ENCODE data around the gene SLC30A3. TPM values are rescaled to one million over a fixed set of nuclear protein-coding genes. Genes with fewer than 3 reads are reported as not detected.

The SLC30A3 gene
- total RNA-seq, 1 experiment from 2014 or later: 45.6 TPM

- TF ChIP-seq EZH2 (IDR thresholded peaks at IDR 0.05; ENCODE audit: borderline replicate concordance, low read depth, low read length, poor library complexity, severe bottlenecking): no peak
- TF ChIP-seq CTCF (conservative IDR thresholded peaks at IDR 0.05; ENCODE audit: low read depth, low read length): no peak
Observed at GRCh38 chr2:27281855-27282559, 19.2 kb upstream of the SLC30A3 start, which contains the start of gene TRIM54. TRIM54 (plus strand) TSS chr2:27282429; CDS start chr2:27282732, 303 bp downstream.

GRCh38 chr2:27281442-27281841 is 18.6 kb upstream of the SLC30A3 start:
- intact Hi-C loops (cut with micrococcal nuclease; ENCODE audit: unreplicated experiment): loop anchor here (2.0 to 5.0 kb wide), 2 partner anchors 183 to 319 kb away; no protein-coding TSS in a partner anchor
- H3K27ac ChIP-seq (ENCODE audit: low read depth, low read length, poor library complexity, severe bottlenecking): no peak overlapping the region
- BruUV-seq (replicated peaks): no TSS peak
- H3K9me3 ChIP-seq (ENCODE audit: low read depth, low read length, poor library complexity, severe bottlenecking): no peaks in the 10 kb centered on the region
- CTCF ChIA-PET: interaction anchor here (1.5 kb wide), 1 partner anchor 16 kb away, joined by 3 read pairs; no protein-coding TSS in a partner anchor
- H3K36me3 ChIP-seq (ENCODE audit: insufficient read depth, low read length, poor library complexity, severe bottlenecking): no peaks in the 10 kb centered on the region
- no peak overlapping the region for H3K4me3 ChIP-seq (ENCODE audit: low read depth, low read length, poor library complexity, severe bottlenecking)
- H3K4me1 ChIP-seq (ENCODE audit: insufficient read depth, low read length, poor library complexity, severe bottlenecking): peaks cover 16% of the 10 kb centered on the region
- DNase-seq (ENCODE audit: low spot score): no peak
- POLR2A ChIA-PET (ENCODE audit: low non-redundant PET): no interaction called here
- TF ChIP-seq CTCF (conservative IDR thresholded peaks at IDR 0.05; ENCODE audit: low read depth, low read length): no peak
- TF ChIP-seq EZH2 (IDR thresholded peaks at IDR 0.05; ENCODE audit: borderline replicate concordance, low read depth, low read length, poor library complexity, severe bottlenecking): no peak
- no peaks in the 10 kb centered on the region for H3K27me3 ChIP-seq (replicated peaks; ENCODE audit: insufficient read depth, low read depth, low read length, poor library complexity)

More at GRCh38 chr2:27281855-27282559, 19.2 kb upstream of the SLC30A3 start, which contains the start of gene TRIM54:
- BruUV-seq (replicated peaks): no TSS peak
- intact Hi-C loops (cut with micrococcal nuclease; ENCODE audit: unreplicated experiment): loop anchor here (2.0 to 5.0 kb wide), 2 partner anchors 183 to 320 kb away; no protein-coding TSS in a partner anchor
- DNase-seq (ENCODE audit: low spot score): peak; percentile 43
- no peak within 1 kb of the TSS for H3K27ac ChIP-seq (ENCODE audit: low read depth, low read length, poor library complexity, severe bottlenecking)
- H3K9me3 ChIP-seq (ENCODE audit: low read depth, low read length, poor library complexity, severe bottlenecking): no peaks in the 10 kb centered on the region
- no peaks in the 10 kb centered on the region for H3K36me3 ChIP-seq (ENCODE audit: insufficient read depth, low read length, poor library complexity, severe bottlenecking)
- POLR2A ChIA-PET (ENCODE audit: low non-redundant PET): no interaction called here
- H3K4me1 ChIP-seq (ENCODE audit: insufficient read depth, low read length, poor library complexity, severe bottlenecking): peaks cover 16% of the 10 kb centered on the region
- no peaks in the 10 kb centered on the region for H3K27me3 ChIP-seq (replicated peaks; ENCODE audit: insufficient read depth, low read depth, low read length, poor library complexity)
- CTCF ChIA-PET: interaction anchor here (0.5 to 1.5 kb wide), 2 partner anchors 17 to 265 kb away, joined by 3 to 11 read pairs; no protein-coding TSS in a partner anchor
- H3K4me3 ChIP-seq (ENCODE audit: low read depth, low read length, poor library complexity, severe bottlenecking): no peak within 1 kb of the TSS

- no peak overlapping the region for H3K4me3 ChIP-seq (ENCODE audit: low read depth, low read length, poor library complexity, severe bottlenecking)
- POLR2A ChIA-PET (ENCODE audit: low non-redundant PET): no interaction called here
- no TSS peak for BruUV-seq (replicated peaks)
- no peaks in the 10 kb centered on the region for H3K36me3 ChIP-seq (ENCODE audit: insufficient read depth, low read length, poor library complexity, severe bottlenecking)
- H3K9me3 ChIP-seq (ENCODE audit: low read depth, low read length, poor library complexity, severe bottlenecking): no peaks in the 10 kb centered on the region
- intact Hi-C loops (cut with micrococcal nuclease; ENCODE audit: unreplicated experiment): loop anchor here (2.0 to 5.0 kb wide), 2 partner anchors 182 to 319 kb away; no protein-coding TSS in a partner anchor
- no peak for DNase-seq (ENCODE audit: low spot score)
- no peak overlapping the region for H3K27ac ChIP-seq (ENCODE audit: low read depth, low read length, poor library complexity, severe bottlenecking)
- H3K4me1 ChIP-seq (ENCODE audit: insufficient read depth, low read length, poor library complexity, severe bottlenecking): peaks cover 16% of the 10 kb centered on the region
- CTCF ChIA-PET: interaction anchor here (0.9 kb wide), 1 partner anchor 12 kb away, joined by 3 read pairs; no protein-coding TSS in a partner anchor
- H3K27me3 ChIP-seq (replicated peaks; ENCODE audit: insufficient read depth, low read depth, low read length, poor library complexity): no peaks in the 10 kb centered on the region
- TF ChIP-seq CTCF (conservative IDR thresholded peaks at IDR 0.05; ENCODE audit: low read depth, low read length) (no peak), EZH2 (IDR thresholded peaks at IDR 0.05; ENCODE audit: borderline replicate concordance, low read depth, low read length, poor library complexity, severe bottlenecking) (no peak)
Observed at GRCh38 chr2:27280826-27281225, 18.0 kb upstream of the SLC30A3 start.

Measured in A673 (cell line).